Fibroblast of upper back skin (primary cell): Measurements from ENCODE around the gene ADORA2B.
"Not testable (repeated sequence)": the region's sequence is repeated elsewhere in the genome, so short reads cannot be mapped to it uniquely, and the experiment has no call there.

ENCODE experiments used
- DNase-seq: peaks from one replicate; pipeline ENCODE4 v3.0.0-alpha.2; 2013

The ADORA2B gene

DNA sequence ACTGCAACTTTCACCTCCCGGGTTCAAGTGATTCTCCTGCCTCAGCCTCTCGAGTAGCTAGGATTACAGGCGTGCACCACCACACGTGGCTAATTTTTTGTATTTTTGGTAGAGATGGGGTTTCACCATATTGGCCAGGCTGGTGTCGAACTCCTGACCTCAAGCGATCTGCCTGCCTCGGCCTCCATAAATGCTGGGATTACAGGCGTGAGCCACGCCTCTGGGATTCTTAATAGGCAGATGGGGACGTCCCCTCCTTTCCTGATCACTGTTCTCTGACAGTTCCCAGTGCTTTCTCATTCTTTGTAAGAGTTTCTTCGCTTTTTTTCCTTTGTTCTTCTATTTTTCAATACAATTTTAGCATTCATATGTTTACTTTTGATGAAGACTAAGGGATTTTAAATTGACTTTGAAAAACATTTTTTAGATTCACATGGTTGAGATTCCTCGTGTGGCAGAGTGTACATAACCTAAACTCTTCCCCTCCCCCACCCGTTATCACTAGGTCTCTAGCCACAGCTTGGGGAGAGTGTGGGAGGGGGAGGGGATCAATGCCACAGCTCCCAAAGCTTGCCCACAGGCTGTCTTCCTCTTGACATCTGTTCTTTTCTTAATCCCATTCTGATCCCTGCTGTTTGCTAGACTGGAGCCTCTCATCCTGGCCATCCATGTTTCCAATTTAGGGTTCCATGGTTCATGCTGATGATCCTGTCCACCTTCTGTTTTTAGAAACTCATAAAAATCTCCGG, 11.0 kb downstream of the ADORA2B start:
- no peak for DNase-seq

DNA sequence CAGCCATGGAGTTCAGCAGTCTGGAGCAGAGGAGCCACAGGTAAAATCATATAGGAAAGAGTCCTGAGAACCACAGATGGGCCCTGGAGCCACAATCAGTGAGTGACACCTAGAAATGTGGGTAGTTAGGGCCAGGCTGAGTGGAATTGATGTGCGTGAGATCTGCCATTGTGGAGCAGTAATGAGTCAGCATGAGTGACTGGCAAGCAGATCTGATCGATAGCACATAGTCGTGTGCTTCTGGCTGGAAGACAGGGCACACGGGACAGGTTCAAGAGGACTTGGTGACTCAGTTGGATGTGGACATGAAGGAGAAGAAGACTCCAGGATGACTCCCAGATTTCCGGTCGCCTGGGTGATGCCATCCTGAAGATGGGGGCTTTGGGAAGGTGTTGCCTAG, 12.3 kb downstream of the ADORA2B start:
- DNase-seq, result no peak

DNA sequence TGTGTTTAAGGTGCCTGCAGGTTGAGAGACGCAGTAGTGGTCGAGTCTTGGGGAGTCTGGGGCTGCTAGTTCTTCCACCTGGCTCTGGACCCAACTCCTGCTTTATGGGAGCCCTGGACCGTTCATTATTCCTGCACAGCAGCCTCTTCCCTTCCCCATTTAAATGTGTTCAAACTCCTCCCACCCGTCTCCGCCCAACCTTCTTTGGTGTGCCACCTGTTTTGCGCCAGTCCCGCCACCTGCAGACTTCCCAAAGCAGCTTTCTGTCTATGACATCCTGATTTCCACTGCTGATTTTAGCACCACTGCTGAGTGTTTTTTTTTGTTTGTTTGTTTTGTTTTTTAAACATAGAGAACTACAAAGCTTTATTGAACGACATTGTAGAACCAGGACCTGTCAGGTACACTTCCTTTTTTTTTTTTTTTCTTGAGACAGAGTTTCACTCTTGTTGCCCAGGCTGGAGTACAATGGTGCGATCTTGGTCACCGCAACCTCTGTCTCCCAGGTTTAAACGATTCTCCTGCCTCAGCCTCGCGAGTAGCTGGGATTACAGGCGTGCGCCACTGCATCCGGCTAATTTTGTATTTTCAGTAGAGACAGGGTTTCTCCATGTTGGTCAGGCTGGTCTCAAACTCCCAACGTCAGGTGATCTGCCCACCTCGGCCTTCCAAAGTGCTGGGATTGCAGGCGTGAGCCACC, 12.8 kb downstream of the ADORA2B start:
- DNase-seq, result no peak

DNA sequence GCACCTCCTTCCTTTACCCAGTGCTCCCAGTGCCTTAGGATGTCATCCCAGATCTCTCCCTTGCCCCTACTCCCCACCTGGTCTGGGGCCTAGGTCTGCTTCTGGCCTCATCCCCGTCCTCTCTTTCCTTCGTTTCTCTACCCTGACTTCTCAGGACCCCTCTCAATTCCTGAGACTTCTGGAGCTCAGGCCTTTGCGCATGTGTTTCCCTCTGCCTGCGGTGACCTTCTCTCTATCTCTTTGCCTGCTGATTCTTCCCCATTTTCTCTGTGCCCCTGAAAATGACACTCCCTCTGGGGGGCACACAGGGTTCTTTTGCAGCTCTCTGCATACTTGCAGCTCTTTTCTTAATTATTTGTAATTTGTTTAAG, 13.5 kb downstream of the ADORA2B start:
- DNase-seq, result no peak

DNA sequence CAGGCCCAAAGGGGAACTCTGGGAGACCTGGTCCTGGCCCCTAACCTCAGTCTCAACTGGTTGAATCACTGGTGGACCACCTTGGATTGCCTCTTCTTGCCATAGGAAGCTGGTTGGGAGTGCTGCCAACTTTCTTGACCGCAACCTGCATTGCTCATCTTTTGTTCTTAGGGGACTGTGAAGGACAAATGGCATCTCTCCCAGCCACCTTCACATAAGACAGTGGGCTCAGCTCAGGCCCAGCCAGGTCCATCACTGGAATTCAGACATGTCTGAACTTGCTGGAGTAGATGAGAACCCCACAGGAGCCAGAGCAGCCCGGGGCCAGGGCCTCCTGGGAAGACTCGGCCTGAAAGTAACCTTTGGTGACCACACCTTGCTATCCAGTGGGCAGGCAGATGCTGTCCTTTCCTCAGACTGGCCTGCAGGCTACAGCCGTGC, 18.8 kb downstream of the ADORA2B start:
- peak; percentile 62 for DNase-seq

DNA sequence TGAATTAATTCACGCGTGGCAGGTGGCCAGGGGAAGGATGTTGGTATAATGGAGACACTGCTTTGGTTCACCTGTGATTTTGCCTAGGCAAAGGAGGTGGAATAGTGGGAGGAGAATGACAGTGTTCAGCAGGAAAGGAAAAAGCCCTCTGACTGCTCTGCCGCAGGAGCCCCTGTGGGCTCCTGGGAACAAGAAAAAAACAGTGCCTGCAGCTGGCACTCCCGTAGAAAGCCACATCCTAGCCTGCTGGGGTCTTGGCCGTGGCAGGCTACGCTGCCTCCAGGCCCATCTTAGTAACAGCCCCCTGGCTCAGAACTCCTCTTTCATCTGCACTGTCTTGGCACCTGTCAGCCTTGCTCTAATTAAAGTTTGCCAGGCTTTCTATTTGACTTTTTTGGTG, 20.6 kb downstream of the ADORA2B start:
- DNase-seq, result no peak

DNA sequence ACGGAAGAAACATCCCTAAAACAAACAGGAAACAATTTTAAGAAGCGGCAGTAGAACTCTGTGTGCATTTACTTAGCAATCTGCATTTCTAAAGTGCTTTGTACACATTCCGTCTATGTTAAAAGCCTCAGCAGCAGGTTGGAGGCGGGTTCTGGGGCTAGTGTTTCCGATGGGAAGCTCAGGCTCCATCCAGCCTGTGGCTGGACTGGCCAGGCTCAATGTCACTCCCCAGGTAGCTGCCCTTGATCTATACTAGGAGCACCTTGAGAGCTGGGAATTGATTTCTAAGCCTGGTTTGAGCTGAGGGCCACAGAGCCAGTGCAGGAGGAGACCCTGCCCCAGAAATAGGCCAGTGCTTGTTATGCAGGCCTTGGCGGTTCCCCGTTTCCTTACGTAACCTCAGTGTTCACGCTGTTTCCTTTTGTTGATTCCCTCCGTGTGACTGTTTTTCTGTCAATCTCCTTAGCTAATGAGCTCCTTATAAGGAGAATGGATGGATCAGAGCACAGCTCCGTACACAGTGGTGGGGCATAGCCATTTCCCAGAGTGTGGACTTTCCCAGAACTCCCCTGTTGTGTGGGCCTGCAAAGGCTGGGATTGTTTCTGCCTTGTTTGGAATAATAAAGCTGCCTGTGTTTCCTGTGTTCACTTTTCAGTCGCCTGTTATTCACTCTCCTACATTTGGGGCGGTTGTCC, 21.4 kb downstream of the ADORA2B start:
- no peak for DNase-seq

DNA sequence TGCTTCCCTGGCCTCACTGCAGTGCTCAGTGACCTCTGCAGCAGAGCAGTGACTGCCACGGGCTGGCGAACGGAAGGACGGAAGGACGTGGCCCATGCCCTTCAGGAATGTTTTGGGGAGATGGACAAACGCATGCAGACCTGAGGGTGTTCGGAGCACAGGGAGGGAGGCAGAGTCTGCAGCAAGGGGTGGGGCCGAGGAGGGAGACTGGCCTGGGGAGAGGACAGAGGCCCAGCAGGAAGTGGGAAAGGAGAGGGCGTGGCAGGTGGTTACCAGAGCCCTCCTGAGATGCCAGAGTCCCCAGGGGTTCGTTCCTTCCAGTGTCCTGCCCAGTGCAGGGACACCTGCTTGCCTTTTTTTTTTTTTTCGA, 21.9 kb downstream of the ADORA2B start:
- no peak for DNase-seq

DNA sequence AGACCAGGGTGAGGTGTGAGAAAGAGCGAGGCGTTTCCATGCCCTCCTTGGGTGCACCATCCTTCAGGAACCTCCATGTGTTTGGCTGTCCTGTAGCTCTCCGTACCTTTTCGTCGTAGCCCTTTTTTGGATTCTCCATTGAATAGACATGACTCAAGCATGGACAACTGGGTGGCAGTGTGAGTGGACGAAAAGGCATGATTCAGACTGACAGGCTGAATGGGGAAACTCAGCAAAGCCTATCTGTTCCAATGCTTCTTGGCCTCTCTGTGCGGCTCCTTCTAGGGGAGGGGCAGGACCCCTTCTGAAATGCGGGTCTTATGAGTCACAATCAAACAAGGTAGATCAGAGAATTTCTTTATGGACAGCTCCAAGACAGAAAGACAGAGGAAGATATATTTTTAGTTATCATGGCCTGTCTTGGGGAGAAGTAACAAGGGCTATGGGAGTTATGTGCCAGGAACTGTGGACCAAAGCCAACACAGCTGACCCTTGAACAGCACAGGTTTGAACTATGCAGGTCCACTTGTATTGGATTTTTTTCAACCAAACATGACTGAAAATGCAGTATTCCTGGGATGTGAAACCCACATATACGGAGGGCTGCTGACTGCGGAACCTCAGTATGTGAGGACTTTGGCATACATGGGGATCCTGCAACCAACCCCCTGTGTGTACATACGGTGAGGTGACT, 22.9 kb downstream of the ADORA2B start:
- no peak for DNase-seq

DNA sequence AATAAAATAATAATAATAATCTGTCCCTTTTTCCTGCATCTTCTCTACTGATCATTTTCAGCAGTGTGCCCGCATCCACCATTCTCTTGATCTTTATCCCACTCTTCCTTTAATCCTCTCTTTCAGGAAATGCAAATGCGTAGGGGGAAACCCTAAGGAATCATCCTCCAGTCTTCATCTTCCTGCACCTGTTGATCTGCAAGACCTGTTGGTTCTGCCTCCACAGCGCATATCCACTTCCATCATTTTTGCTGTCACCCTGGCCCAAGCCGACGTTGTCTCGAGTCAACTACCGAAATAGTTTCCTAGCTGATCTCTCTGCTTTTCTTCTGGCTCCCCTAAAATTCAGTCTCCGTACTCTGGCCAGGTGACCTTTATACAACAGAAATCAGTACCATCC, 24.5 kb downstream of the ADORA2B start:
- no peak for DNase-seq

DNA sequence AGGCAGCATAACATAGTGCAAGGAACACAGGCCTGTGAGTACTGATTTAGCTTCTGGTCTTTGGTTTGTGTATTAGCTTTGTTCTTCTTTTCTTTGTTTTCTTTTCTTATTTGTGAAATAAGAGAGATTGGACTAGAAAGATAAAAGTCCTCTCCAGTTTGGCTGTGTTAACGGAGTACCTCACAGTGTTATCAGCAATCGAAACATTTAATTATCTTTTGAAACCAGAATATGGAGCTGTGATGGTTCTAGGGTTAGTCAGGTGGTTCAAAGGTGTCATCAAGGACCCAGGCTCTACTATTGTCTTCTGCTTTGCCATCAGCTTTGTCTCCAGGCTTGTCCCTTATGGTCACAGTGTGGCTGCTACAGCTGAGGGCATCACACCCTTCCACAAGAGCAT, 25.6 kb downstream of the ADORA2B start:
- DNase-seq, result no peak

DNA sequence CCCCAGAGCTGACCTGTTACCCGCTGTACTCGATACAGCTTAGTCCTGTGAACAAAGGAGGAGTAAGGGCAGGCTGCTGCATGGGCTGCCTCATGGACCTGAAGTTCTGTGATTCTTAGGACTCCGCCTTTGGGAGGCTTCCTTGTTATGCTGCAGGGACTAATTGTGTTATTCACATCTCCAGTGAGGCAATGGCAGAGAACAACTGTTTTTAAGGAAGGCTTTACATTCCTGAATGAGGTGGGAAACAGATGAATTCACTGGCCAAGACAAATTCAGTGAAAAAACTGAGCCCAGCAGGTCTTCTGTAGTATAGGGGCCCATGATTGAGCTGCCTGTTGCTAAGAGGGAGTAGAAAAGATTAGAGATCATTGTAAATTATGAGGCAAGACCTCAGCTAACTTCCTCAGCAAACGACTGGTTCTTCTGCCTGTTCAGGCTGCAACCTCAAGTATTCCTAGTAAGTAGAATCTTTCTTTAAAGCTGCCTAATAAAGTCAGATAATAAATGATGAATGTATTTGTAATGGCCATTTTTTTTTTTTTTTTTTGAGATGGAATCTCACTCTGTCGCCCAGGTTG, 26.3 kb downstream of the ADORA2B start:
- no peak for DNase-seq

DNA sequence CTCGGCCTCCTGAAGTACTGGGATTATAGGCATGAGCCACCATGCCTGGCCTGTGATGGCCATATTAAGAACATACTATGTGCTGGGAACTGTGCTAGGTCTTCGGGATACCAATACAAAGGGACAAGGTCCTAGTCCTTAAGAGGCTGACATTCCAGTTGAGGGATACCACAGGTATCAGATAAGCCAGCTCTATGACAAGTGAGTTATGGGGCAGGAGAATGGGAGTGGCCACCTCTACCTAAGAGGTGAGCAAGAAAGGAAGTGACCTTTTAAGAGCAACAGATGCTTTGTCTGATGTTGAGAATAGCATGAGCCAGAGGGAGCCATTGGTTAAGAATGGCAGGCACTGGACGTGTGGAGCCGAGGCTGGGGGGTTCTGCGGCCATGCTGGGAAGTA, 27.0 kb downstream of the ADORA2B start:
- DNase-seq, result no peak

DNA sequence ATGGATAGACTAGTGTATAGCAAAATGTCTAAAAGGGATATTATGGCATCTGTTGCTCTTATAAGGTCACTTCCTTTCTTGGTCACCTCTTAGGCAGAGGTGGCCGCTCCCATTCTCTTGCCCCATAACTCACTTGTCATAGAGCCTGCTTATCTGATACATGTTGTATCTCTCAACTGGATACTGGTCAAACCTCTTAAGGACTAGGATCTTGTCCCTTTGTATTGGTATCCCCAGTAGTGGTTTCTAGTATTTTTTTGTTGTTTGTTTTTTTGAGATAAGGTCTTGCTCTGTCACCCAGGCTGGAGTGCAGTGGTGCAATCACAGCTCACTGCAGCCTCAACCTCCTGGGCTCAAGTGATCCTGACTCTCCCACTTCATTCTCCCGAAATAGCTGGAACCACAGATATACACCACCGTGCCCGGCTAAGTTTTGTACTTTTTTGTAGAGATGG, 27.6 kb downstream of the ADORA2B start:
- no peak for DNase-seq

DNA sequence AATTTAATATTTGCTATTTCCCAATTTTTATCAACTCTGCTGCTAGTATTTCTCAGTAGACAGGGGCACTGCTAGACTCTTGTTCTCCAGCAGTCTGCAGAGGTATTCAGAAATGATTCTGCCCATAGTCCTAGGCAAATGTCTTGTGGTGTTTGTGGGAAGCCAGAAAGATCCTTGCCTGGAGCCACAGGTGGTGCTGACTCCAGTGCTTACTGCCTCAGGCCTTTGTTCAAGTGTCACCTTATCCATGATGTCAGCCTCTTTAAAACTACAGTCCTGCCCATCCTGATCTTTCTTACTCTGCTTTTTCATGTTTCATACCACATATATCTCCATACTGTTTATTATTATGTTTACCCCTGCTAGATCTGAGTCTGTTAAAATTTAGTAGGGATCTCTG, 28.1 kb downstream of the ADORA2B start:
- no peak for DNase-seq

DNA sequence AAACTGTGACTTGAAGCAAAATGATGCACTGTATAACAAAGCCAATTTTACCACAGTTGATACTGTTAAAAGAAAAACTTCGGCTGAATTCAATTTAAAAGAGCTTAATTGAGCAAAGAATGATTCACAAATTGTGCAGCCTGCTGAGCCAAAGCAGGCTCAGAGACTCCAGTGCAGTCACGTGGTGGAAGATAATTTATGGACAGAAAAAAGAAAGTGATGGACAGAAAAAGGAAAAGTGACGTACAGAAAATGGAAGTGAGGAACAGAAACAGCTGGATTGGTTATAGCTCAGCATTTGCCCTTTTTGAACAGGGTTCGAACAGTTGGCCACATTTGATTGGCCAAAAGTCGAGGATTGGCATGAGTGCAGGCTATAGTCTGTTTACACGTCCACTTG, 28.9 kb downstream of the ADORA2B start:
- no peak for DNase-seq

DNA sequence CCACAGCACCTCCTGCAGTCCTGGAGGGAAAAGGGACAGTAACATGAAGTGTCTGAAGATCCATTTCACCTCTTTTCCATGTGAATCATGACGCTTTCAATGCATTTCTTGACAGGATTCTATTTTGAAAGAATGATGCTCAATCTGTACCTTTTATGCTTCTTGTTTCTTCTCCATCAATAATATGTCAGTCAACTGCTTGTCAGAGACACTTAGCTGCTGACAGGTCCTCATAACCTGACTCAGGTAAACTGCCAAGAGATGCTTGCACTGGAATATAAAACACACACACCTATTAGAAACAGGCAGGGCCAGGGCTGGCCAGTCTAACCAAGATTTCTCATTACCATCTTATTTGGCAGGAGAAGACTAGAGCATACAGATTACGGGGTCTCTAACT, 33.0 kb downstream of the ADORA2B start:
- no peak for DNase-seq

DNA sequence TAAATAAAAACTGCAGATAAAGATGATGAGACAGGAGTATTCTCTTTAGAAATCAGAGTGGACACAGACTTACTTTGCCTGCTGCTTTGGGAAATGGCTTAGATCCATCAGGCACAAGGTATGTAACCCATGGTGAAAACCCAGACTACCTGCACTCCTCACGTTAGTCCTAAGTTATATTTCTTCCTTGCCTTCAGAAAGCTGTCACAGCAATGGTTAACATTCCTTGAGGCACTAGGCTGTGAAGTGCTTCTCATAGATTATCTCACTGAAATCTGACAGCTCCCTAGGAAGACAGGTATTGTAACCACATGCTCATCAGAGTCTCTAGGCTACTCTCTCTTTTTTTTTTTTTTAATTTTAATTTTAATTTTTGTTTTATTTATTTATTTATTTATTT, 33.7 kb downstream of the ADORA2B start:
- no peak for DNase-seq

DNA sequence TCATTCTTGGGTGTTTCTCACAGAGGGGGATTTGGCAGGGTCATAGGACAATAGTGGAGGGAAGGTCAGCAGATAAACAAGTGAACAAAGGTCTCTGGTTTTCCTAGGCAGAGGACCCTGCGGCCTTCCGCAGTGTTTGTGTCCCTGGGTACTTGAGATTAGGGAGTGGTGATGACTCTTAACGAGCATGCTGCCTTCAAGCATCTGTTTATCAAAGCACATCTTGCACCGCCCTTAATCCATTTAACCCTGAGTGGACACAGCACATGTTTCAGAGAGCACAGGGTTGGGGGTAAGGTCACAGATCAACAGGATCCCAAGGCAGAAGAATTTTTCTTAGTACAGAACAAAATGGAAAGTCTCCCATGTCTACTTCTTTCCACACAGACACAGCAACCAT, 34.1 kb downstream of the ADORA2B start:
- DNase-seq, result not testable (repeated sequence)

DNA sequence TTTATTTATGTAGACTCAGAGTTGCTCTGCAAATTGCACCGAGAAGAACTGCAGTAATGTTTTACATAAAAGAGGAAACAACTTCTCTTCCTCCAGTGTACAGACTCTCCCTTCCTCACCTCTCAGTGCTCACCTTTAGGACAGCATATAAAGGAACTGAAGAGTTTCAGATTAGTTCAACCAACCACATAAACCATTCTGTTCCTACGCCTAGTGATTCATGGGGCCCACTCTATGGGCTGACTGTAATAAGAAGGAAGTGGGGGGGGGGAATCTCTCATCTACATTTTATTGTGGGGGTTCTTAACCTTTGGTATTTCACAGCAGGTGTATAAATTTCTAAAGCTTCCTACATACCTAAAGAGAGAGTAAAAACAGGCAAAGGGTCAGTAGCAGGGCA, 36.3 kb downstream of the ADORA2B start:
- no peak for DNase-seq

DNA sequence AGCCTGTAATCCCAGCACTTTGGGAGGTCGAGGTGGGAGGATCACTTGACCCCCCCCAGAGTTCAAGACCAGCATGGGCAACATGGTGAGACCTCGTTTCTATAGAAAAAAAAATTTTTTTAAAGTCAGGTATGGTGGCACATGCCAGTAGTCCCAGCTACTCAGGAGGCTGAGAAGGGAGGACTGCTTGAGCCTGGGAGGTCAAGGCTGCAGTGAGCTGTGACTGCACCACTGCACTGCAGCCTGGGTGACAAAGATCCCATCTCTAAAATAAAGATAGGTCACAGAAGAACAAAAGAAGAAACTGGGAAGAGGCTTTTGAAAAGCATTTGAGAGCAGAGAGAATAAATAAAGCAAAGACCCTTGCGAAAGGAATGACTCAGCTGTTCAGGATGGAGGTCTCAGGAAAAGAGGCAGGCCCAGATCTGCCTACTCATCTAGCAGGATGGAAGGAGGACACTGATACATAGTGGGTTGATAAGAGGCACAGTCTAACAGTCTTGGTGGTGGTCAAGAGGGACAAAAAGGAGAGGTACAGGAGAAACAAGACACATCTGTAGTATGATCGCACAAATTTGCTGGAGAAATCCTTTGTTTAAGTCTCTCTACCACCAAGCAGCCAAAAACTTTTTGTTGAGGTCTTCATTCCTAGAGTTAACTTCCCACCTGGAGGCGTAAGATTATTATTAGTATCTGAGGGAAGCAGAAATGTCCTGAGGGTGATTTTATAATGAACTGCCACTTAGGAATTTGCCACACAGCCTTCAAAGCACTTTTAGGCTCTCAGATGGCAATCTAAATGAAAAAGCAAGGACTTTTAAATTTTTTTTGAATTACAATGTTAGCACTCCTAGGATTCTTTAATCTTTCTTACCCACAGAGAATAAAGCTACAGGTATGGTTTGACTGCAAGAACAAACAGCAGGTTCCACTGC, 37.0 kb downstream of the ADORA2B start:
- peak; percentile 45 for DNase-seq

DNA sequence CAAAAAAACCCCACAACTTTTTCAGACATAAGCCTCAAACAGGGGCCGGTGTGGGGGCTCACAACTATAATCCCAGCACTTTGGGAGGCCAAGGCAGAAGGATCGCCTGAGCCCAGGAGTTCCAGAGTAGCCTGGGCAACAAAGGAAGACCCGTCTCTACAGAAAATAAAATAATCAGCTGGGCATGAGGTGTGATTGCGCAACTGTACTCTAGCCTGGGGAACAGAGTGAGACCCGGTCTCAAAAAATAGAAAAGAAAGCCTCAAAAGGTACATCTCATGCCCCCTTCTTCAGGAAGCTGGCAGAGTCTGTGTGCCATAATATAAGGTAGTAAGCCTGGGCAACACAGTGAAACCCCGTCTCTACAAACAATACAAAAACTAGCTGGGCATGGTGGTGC, 51.4 kb downstream of the ADORA2B start:
- no peak for DNase-seq
